H1 (cell line): ENCODE measurements around the gene GPSM1. TPM values are rescaled to one million over a fixed set of nuclear protein-coding genes. Genes with fewer than 3 reads are reported as not detected.

Experiments
- BRCA1 ChIP-seq: IDR thresholded peaks from 2 replicates; pipeline ENCODE4 v1.6.1; 2012; ENCODE audit warnings: low read depth, low read length, improper control_type of control experiment
- HDAC2 ChIP-seq, 2 experiments: fragments of 300-600 bp in 1 of 2; sonication (generic) in 1 of 2; IDR thresholded peaks; 2 replicates each; pipeline ENCODE4 v1.6.1; 2011 to 2012; ENCODE audit warnings: low read depth in 2 of 2, low read length in 2 of 2, mild to moderate bottlenecking in 2 of 2, moderate library complexity in 2 of 2, borderline replicate concordance in 1 of 2, inconsistent platforms in 1 of 2
- polyA plus RNA-seq, 7 experiments: library from polyadenylated mRNA; depleted of rRNA in 3 of 7; stranded (reverse) in 5 of 7; unstranded in 2 of 7; fragments of >200 nt in 5 of 7; fragments of 200-250 nt in 2 of 7; gene quantifications; 1 replicate in 5 of 7; 2 replicates in 1 of 7; 4 replicates in 1 of 7; pipeline versions ENCODE4 v1.2.1 to v1.2.3, GENCODE V29; 2011 to 2013; ENCODE audit warnings: missing spikeins in 2 of 7, mixed read lengths in 2 of 7
- total RNA-seq: library from RNA; stranded (reverse); fragmentation: NEBNext Ultra II Directional; extraction: Animal tissue kit (Norgen Biotek cat#: 25700); gene quantifications from 2 replicates; pipeline ENCODE4 v1.2.1, GENCODE V29; 2021

The GPSM1 gene
- total and polyA plus RNA-seq, 2 of the 8 experiments (the other 6 are each of a cell fraction or from before 2014, with no cell fraction given) = 12.8 to 18.0 TPM

DNA sequence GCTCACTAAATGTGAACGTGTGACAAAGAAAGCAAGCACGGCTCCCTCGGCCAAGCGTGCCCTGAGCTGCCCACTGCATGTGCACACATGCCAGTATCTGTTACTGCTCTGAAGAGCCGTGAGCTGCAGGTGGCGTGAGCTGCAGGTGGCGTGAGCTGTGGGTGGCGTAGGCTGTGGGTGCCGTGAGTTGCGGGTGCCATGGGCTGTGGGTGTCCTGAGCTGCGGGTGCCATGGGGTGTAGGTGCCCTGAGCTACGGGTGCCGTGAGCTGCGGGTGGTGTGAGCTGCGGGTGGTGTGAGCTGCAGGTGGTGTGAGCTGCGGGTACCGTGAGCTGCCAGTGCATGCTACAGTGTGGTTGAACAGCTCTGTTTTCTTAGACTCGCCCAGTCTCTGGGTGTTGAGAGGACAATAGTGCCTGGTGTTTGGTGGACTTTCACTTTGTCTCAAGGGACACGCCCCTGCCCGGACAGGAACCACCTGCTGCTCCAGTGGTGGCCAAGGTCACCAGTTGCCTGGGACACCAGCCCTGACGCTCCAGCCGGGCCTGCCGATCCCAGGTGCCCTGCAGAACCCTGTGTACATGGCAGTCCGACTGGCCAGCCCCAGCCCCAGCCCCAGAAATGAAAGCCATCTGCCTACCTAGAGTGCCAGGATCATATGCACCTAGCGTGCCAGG, 30.2 kb upstream of the GPSM1 start (continued):
- TF ChIP-seq HDAC2 (IDR thresholded peaks at IDR 0.05; ENCODE audit: borderline replicate concordance in 1 of 2, low read depth in 2 of 2, low read length in 2 of 2) = no peak
- no peak for TF ChIP-seq BRCA1
